NCI-H2107 treated with DMSO at 0.1 percent for 48 hours (cell line): Measurements from ENCODE around the gene BTBD16.

Source experiments
- DNase-seq: peaks from one replicate; lab custom pipeline; 2025; ENCODE audit not compliant: unreplicated experiment; lab: John Stamatoyannopoulos, UW

The BTBD16 gene

DNA sequence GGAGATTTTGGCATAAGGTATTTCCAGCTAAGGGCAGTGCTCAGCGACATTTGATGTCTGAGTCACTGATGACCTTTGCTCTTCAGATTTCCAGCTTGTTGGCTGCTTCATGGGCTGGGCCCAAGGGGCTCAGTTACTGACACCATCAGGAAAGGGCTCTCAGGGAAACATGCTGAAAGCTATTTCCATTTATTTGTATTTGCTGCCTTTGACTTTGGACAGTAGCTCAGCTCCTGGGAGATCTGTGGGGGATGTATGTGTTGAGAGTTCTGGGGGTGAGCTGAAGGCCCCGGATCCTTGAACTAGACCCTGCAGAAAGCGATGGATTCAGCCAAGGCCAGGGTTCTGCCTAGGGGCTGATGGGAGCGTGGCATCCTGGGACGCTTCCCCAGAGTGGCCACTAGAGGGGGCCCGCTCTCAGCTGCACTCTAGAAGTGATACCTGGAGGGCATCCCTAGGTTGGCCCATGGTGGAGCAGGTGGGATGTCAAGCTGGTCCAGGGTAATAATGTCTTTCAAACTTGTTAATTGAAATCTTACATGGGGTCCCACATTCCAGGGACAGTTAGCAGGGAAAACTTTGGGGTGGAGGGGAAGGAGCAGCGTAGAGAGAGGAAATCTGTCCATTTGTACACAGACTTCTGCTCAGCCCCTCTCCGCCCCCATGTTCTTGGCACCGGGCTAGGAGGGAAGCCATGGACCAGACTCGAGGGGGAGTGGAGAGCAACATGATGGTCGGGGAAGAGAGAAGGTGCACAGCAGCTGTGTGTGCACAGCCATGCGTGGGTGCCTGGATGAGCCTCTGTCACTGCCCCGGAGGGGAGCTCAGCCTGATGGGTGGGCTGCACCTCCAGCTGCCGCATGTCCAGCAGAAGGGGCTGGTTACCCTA lies 3.0 kb upstream of the BTBD16 start:
- no peak for DNase-seq

DNA sequence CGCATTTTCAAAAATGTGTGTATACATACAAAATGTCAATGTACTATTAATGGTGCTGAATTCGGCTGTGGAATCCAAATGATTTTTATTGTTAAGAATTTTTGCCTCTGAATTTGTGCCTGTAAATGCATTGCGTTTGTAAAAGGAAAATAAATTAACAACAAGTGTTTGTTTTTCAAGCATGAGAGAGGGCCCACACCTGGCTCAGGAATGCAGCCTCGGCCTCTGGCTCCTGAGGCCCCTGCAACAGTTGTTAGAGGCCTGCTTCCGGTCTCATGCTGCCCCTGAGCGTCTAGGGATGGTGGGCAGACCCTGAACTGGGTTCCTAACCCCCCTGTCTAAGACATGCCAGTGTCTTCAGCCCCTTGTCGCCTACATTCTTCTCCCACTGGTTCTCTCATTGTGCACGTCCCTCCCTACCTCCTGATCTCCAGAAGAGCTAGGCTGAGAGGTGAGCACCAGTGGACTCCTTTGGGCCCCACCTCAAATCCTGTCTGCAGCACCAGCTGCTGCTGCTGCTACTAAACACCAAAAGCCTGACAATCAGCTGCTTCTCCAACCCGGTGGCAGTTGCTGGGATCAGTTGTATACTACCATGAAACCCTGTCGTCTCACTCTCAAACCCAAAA lies 1.9 kb upstream of the BTBD16 start:
- DNase-seq, result no peak

DNA sequence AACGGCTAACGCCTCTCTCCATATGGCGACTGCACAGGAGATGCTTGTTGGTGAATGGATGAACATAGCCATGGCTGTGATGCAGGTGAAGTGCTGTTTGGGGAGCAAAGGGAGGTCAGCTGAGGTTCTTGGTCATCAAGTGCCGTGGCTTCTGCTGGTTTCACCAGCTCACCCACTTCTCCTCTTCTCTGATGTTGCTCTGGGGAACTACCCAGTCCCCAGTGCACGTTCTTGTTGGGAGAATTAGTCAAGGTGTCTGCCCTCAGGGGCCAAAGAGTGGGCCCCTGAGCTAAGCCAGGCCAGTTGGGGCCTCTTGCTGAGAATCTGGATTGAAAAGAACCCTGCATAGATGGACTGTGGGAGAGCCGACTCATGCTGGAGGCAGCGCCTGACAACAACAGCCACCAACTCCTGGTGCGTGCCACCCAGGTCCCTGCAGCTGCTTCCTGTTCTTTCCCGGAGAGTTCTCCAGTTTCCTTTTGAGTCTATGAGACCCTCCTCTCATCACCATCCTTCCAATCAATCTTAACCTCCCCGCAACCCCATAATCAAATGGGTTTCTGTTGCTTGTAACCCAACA lies 3.0 kb downstream of the BTBD16 start:
- DNase-seq, result no peak

DNA sequence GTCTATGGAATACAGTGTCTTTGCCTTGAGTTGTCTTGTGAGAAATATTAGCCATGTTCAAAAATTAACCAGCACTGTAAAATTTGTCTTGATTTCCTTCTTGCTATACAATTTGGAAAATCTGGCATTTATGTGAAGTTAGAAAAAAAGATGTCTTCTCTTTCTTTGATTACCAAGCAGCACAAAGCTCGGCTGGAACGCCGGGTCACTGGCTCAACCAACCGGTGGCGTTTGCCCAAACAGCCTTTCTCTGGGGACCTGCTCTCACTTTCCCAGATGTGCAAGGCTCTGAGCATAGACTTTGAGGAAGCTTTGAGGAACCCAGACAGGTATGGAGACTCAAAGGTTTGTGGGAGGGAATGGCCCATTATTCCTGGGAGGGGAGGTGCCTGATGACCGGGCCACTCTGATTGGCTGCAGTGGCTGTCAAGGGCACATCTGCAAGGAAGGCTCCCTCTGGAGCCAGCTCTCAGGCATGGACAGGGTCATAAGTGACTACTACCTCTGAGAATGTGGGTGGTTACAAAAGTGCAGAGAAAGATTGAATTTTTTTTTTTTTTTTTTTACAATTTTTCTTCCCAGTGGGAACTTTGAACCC lies 5.6 kb downstream of the BTBD16 start:
- DNase-seq, result no peak

DNA sequence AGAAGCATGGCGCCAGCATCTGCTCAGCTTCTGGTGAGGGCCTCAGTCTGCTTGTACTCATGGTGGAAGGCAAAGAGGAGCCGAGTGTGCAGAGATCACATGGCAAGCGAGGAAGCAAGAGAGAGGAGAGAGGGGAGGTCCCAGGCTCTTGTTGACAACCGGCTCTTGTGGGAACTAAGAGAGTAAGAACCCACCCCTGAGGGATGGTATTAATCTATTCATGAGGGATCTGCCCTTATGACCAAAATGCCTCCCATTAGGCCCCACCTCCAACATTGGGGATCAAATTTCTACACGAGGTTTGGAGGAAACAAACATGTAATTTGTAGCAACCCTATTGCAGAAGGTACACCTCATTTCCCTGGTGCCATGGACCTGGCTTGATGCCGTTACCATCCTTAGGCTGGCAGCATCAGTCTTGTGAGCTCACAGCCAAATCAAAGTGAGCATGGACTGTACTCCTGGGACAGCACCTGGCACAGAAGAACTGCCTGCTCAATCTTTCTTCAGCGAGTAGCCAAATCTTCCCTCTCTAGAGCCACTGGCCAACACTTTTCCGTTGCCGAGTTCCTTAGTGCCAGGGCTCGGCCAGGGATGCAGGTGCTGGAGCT lies 6.5 kb downstream of the BTBD16 start:
- DNase-seq, result no peak

DNA sequence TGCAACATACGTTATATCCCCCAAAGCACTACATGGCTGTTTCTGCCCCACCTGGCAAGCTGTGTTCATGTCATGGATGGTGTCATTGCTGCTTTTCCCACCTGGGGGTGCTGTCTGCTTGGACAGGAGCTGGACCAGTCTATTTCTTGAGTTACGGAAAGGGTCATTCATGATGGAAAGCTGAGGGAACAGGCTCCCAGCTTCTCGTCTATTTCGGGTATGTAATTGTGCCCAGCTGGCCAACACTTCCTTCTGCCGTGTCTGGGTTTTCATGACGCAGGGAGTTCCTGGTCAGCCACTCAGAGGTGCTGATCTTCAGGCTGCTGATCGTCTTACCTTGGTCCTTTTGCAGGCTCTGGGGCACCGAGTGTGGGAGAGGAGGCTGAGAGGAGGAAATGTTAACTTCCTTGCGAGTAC lies 8.6 kb downstream of the BTBD16 start:
- DNase-seq, result peak; percentile 27

DNA sequence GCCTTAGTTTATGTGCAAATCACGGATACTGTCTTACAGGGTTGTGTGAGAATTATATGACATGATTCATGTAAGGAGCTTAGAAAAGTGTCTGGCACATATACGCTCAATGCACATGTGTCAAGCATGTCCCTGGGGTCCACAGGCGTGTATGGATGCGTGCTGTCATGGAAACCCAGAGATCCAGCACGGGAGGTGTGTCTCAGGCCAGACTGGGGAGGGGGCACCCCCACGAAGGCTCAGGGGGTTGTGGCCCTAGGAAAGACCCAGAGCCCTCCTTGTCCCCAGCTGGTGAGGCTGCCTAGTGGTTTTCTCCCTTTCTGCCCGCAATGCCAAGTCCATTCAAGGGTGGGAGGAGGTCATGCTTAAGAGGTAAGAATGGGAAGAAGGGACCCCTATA lies 9.1 kb downstream of the BTBD16 start:
- no peak for DNase-seq

DNA sequence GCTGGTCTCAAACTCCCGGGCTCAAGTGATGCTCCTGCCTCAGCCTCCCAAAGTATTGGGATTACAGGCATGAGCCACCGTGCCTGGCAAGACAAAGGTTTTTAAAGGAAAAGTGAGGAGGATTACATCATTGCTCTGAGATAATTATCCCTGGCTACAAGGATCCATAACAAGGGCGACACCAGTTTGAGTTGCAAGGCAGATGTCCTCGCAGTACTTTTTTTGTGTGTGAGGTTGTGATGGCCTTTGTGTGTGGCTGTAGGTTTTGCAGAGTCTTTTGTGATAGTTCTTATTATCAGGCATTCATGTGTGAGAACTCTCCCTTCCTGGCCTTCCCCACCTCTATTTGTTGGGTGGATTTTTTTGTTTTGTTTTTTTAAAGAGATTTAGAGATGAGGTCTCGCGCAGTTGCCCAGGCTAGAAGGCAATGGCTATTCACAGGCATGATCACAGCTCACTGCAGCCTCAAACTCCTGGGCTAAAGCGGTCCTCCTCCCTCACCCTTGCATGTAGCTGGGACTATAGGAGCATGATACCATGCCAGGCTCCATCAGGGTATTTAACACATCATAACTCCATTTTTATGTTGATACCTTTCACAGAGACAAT lies 10.0 kb downstream of the BTBD16 start:
- no peak for DNase-seq

DNA sequence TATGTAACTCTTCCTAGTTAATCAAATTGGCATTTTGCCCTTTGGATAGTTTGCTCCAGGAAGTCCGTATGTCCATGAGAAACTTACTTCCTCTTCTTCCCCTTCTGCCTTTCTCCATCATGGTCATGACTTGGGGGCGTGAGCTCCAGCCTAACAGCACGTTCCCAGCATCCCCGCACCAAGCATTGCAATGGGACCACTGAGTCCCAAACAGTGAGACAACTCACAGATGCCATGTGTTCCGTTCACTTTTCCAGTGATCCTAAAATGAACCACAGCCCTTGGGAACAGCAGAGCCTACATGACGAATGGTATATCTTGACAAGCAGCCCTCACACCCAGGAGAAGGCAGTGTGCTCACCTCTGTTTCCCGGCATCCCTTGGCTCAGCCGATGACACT lies 10.7 kb downstream of the BTBD16 start:
- no peak for DNase-seq

DNA sequence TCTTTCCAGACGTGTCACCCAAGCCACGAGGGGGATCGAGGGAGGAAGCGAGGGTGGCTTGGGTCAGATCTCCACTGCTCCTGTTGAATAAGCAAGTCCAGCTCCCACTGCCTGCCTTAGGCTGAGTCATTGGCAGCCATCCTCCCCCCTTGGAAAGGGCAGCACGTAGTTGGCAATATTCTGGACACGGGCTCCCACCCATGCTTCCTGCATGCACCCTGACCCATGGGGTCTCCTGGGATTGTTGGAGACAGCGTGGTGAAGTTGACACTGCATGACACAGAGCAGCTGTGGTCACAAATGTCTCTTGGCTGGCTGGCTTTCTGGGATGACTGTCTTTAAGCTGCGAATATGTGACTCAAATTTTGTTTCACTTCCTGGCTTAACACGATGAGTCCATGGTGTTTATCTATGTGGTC lies 11.2 kb downstream of the BTBD16 start:
- no peak for DNase-seq

DNA sequence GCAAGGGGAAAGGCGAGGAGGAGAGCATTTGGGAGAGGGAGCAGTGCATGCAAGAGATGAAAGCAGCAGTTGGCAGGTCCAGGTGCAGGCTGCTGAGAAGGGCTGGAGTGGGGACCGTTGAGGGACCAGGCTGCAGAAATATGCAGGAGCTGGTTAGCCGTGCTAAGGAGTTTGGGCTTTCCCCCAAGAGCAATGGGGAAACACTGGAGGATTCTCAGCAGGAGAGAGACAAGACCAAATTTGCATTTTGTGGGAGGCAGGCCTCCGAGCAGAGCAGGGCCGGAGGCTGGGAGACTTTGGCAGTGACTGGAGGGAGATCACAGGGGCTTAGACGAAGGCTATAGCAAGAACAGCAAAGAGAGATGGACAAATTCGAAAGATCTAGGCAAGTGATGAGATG lies 11.8 kb downstream of the BTBD16 start:
- no peak for DNase-seq

DNA sequence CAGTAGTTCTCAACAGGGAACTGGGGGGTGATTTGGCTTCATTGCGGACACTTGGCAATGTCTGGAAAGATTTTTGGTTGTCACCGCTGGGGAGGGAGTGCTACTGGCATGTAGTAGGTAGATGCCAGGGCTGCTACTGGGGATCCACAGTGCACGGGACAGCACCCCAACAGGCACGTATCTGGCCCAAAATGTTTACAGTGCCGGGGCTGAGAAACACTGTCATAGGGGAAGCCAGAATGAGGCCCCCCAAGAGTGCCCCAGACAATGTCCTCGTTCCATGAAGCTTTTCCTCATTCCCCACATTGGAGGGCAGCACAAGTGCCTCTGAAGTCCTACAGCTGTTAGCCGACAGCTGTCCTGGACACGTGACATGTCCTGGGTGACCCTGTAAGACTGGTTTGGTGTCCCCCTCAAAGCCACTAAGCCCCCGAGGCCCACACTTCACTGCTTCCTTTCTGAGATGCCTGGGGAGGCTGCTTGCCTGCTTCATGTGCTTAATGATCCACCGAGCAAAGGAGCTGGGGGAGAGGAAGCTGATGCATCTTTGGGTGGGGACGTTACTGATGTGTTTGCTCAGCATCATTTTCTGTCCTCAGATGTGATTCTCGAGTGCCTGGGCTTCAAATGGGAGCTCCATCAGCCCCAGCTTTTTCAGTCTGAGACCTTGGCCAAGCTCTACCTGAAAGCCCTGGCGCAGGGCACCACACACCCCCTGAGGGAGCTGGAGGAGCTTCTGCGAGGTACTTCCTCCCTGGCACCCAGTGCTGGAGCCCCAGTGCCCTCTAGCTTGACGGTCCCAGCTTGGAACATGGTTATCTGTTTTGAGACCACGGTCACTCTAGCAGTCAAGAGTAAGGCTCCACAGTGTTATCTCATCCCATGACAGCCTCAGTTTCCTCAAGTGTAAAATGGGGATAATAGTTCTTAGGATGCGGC lies 14.7 kb downstream of the BTBD16 start:
- no peak for DNase-seq

DNA sequence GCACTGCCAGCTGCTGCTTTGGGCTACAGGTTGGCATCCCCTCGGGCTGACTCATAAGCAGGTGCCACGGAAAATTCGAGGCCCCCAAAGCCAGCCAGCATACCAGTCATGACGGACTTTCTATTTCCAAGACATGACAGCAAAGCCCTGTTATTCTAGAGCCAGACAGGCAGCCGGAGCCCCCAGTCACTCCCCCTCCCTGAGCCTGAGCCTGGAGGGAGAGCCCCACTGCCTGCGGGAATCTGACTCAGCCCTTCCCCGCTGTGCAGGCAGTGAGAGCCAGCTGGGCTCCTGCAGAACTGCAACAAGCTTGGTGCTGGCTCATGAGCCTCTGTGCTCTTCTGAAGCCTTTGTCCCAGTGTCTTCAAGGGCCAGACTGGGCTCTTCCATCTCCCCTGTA lies 15.8 kb downstream of the BTBD16 start:
- DNase-seq, result peak; percentile 23

DNA sequence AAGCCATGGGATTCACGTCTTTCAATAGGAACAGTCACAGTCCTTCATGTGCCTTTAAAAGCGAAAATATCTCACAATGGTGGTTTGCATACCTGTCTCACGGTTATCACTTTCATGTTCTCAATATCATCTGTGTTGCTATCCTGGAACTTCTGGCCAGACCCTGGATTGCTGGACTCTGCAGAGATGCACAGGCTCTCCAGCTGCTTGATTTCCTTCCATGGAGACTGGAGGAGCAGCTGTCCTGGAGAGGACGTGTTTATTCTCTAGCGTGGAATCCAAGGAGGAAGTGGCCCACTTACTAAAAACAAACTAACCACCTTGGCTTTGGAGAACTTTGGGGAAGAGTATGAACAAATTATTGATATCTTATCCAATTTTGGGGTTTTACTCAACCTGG lies 16.5 kb downstream of the BTBD16 start:
- DNase-seq, result no peak

DNA sequence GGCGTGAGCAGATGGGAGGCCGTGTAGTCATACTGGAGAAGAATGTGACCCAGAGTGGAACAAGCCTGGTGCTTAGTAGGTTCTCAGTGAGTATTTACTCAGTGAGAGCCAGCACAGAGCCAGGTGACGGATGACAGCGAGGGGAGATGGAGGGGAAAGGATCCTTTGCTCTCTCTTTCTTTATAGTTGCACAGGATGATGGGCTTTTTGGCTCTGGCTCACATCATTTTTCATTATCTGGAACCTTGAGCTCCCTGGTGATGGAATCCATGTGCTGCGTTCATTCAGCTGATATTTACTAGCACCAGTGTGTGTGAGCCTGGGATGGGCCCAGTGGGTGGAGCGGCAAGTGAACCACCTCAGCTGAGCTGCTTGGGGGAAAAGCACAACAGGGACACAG lies 17.2 kb downstream of the BTBD16 start:
- no peak for DNase-seq

DNA sequence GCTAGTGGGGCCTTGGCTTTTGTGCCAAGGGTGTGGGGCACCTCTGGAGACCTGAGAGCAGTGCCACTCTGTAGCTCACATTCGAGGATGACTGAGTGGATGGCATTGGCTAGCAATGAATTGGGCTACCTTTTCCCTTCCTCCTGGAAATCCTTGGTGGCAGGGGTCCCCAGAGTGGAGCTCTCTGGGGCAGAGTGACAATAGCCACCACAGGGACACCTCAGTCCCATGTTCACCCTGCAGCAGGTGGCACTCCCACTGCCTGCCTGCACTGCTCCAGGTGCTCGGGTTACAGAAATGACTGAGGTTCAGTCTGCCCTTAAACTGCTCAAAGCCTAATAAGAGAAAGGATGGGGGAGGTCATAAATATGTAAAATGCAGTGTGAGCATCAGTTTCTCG lies 17.8 kb downstream of the BTBD16 start:
- DNase-seq, result no peak

DNA sequence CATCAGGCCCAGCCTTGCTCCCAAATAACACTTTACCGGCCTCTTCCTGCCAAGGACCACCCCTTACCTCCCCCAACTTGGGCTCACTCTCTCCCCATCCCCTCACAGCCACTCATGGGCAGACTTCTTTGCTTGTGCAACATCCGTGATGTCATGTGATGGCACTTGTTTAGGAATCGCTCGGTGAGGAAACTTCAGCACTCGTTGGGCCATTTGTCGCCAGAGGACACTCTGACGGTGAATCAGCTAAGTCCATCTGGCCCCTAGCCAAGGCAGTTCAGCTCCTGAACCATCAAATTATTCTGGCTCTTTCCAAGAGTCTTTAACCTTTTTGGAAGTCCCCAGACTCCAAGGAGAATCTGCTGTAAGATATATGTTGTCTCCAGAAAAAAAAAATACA lies 19.2 kb downstream of the BTBD16 start:
- no peak for DNase-seq

DNA sequence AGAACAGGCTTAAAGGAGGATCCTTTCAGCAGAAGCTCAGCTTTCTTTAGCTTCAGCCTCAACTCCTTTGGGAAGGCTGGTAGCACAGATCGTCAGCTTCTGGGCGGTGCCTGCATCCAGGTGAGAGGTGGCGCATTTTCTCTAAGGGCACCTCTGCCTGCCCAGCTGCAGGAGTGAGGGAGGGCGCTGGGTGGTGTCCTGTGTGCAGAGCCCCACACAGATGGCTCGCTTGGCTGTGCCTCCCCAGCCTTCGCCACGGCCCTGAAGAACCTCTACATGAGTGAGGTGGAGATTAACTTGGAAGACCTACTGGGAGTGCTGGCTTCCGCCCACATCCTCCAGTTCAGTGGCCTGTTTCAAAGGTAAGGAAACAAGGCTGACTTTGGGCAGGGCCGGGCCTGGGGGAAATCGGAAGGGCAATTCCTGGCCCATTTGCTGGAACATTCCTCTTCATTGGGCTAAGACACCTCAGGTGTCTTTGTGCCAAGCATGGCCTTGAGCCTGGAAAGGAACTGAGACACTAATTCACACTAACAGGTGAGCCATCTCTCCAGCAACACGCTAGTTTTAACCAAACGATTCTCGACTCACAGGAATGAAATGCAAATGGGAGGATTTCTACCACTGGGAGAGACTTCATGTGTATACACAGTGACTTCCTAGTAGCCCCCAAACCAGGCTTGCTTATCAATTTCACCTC lies 19.9 kb downstream of the BTBD16 start:
- no peak for DNase-seq

DNA sequence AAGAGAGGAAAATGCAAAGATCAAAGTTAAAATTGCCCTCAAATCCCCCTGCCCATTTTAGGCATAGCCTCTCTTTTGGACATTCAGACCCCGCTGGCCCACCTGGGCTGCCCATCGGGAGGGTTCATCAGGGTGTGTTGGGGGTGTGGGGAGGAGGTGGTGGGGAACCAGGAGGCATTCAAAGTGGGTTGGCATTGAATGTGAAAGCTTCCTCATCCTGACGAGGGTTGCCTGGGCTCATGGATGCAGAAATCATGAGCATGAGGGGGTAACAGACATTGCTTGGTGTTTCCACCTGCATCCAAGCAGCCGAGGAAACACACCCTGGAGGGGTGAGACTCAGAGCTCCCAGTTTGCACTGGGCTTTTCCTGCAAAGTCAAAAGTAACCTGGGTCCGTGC lies 20.6 kb downstream of the BTBD16 start:
- DNase-seq, result no peak
